Nephron (organoid): ENCODE results near the gene ACRV1.
"Not testable (repeated sequence)": the region's sequence is repeated elsewhere in the genome, so short reads cannot be mapped to it uniquely, and the experiment has no call there.

ENCODE experiments used
- H3K27ac Mint-ChIP-seq, 3 experiments: 2 replicates each; pipeline ENCODE4 v1.8.0; 2020; ENCODE audit warnings: mixed read lengths in 3 of 3, mild to moderate bottlenecking in 2 of 3, moderate library complexity in 1 of 3
- H3K27me3 Mint-ChIP-seq: 2 replicates; pipeline ENCODE4 v1.8.0; 2021; ENCODE audit warnings: low read depth, mild to moderate bottlenecking, moderate library complexity, mixed read lengths
- H3K36me3 Mint-ChIP-seq: 2 replicates; pipeline ENCODE4 v1.8.0; 2020; ENCODE audit warnings: low read depth, mixed read lengths
- H3K4me1 Mint-ChIP-seq: 2 replicates; pipeline ENCODE4 v1.8.0; 2020; ENCODE audit warnings: mixed read lengths
- H3K4me3 Mint-ChIP-seq, 3 experiments: 2 replicates each; pipeline ENCODE4 v1.8.0; 2020; ENCODE audit warnings: mild to moderate bottlenecking in 3 of 3, mixed read lengths in 3 of 3, moderate library complexity in 2 of 3
- H3K9me3 Mint-ChIP-seq: 2 replicates; pipeline ENCODE4 v1.8.0; 2020; ENCODE audit warnings: mixed read lengths
- CTCF ChIP-seq, 3 experiments: fragments of 200-600 bp; sonication (generic); IDR thresholded peaks; one replicate each; pipeline ENCODE4 v1.5.0; 2021; ENCODE audit warnings: antibody characterized with exemption in 3 of 3; ENCODE audit not compliant: unreplicated experiment in 3 of 3

ACRV1 gene

GRCh38 chr11:125680747-125681146 lies at the start of gene ACRV1:
Gene ACRV1 (minus strand): TSS chr11:125680847. CDS start chr11:125680780, 67 bp downstream.
- Mint-ChIP-seq H3K4me3 (no peak within 1 kb of the TSS), H3K9me3 (no peaks in the 10 kb centered on the region), H3K36me3 (peaks cover 22% of the 10 kb centered on the region), H3K27me3 (no peaks in the 10 kb centered on the region), H3K27ac (no peak within 1 kb of the TSS), H3K4me1 (no peaks in the 10 kb centered on the region)
- TF ChIP-seq CTCF (IDR thresholded peaks at IDR 0.05; ENCODE audit: unreplicated experiment in 3 of 3), result no peak

GRCh38 chr11:125728969-125729368 lies 48.3 kb upstream of the ACRV1 start:
- no peak overlapping the region for H3K27ac Mint-ChIP-seq

GRCh38 chr11:125724125-125724524 lies 43.5 kb upstream of the ACRV1 start:
- H3K4me3 Mint-ChIP-seq, result no peak overlapping the region
- H3K36me3 Mint-ChIP-seq, result no peaks in the 10 kb centered on the region
- no peaks in the 10 kb centered on the region for H3K9me3 Mint-ChIP-seq

More at GRCh38 chr11:125728969-125729368, 48.3 kb upstream of the ACRV1 start:
- peaks cover 3% of the 10 kb centered on the region for H3K27me3 Mint-ChIP-seq
- H3K4me1 Mint-ChIP-seq, result no peaks in the 10 kb centered on the region
- no peak for TF ChIP-seq CTCF (IDR thresholded peaks at IDR 0.05; ENCODE audit: unreplicated experiment in 3 of 3)
- H3K36me3 Mint-ChIP-seq, result no peaks in the 10 kb centered on the region
- H3K9me3 Mint-ChIP-seq, result no peaks in the 10 kb centered on the region
- H3K4me3 Mint-ChIP-seq, result no peak overlapping the region

GRCh38 chr11:125720781-125721180 lies 40.1 kb upstream of the ACRV1 start:
- Mint-ChIP-seq H3K4me1 (no peaks in the 10 kb centered on the region), H3K36me3 (no peaks in the 10 kb centered on the region), H3K27me3 (peaks cover 4% of the 10 kb centered on the region), H3K4me3 (no peak overlapping the region), H3K9me3 (peaks cover 7% of the 10 kb centered on the region), H3K27ac (no peak overlapping the region)
- no peak for TF ChIP-seq CTCF (IDR thresholded peaks at IDR 0.05; ENCODE audit: unreplicated experiment in 3 of 3)

More at GRCh38 chr11:125724125-125724524, 43.5 kb upstream of the ACRV1 start:
- no peaks in the 10 kb centered on the region for H3K4me1 Mint-ChIP-seq
- peaks cover 4% of the 10 kb centered on the region for H3K27me3 Mint-ChIP-seq
- TF ChIP-seq CTCF (IDR thresholded peaks at IDR 0.05; ENCODE audit: unreplicated experiment in 3 of 3), result peak in 1 of 3 experiments; percentile 12
- H3K27ac Mint-ChIP-seq, result no peak overlapping the region

- not testable (repeated sequence) for H3K27ac Mint-ChIP-seq, H3K4me3 Mint-ChIP-seq, H3K27me3 Mint-ChIP-seq, H3K36me3 Mint-ChIP-seq, H3K4me1 Mint-ChIP-seq
- H3K9me3 Mint-ChIP-seq, result peaks cover 18% of the 10 kb centered on the region
These were observed 24.0 kb upstream of the ACRV1 start for GRCh38 chr11:125704686-125705085.

- H3K27ac Mint-ChIP-seq, result no peak overlapping the region
These were observed 21.4 kb upstream of the ACRV1 start for GRCh38 chr11:125701858-125702621.

More at GRCh38 chr11:125701858-125702621, 21.4 kb upstream of the ACRV1 start:
- Mint-ChIP-seq H3K36me3 (no peaks in the 10 kb centered on the region), H3K27me3 (peaks cover 3% of the 10 kb centered on the region), H3K9me3 (peaks cover 9% of the 10 kb centered on the region), H3K4me1 (no peaks in the 10 kb centered on the region), H3K4me3 (no peak overlapping the region)
- no peak for TF ChIP-seq CTCF (IDR thresholded peaks at IDR 0.05; ENCODE audit: unreplicated experiment in 3 of 3)
